ENCODE data around the gene NID2. TPM values are rescaled to one million over a fixed set of nuclear protein-coding genes. Genes with fewer than 3 reads are reported as not detected.
A peak's percentile ranks its signal among the peaks of the same experiment; 100 is the strongest.

NID2 gene
- total RNA-seq, 4 donors from 2014 or later, result 0.17 to 3.0 (median 1.1) TPM

- no peak for TF ChIP-seq POLR2A (IDR thresholded peaks at IDR 0.05)
- no peak for TF ChIP-seq CTCF (IDR thresholded peaks at IDR 0.05)
- intact Hi-C loops (cut with DNase I; ENCODE audit: low total_unique reads), result no loop called here
Observed at GRCh38 chr14:52039124-52039815, 29.6 kb downstream of the NID2 start.

DNA sequence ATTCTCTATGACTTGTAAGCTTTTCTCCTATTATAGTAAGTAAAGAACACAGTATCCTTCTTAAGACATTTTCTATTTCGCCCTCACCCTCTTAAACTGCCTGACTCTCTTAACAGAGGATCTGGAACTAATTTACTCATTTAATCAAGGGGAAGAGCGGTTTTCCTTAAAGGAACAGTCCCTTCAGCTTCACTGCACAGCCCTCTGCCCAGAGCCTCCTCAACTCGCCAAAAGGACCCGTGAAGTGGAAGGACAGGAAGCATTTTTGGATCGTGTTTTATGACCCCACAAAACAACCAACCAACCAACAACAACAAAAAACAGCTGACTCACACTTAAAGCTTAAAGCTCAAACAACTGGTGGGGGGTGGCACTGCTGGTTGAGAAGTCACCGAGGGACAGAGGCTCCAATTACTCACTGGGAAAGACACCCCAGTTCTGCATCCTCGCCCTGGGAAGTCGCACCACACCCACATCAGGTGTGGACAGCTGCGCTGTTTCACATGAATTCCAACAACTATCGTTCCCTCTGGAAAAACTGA, 35.7 kb downstream of the NID2 start:
- intact Hi-C loops (cut with DNase I; ENCODE audit: low total_unique reads), result no loop called here
- H3K4me3 ChIP-seq (ENCODE audit: low read depth, poor library complexity, severe bottlenecking), result no peak overlapping the region
- 27 to 29% methylated on average over 10 of the region's 10 CpGs for WGBS, 2 donors
- no peak for DNase-seq (ENCODE audit: low spot score in 2 of 2)
- TF ChIP-seq CTCF (IDR thresholded peaks at IDR 0.05) (no peak), POLR2A (IDR thresholded peaks at IDR 0.05) (no peak)

More at GRCh38 chr14:52039124-52039815, 29.6 kb downstream of the NID2 start:
- WGBS, 2 donors, result 83 to 91% methylated on average over 7 of the region's 7 CpGs
- no peak overlapping the region for H3K4me3 ChIP-seq (ENCODE audit: low read depth, poor library complexity, severe bottlenecking)
- DNase-seq (ENCODE audit: low spot score in 2 of 2), result peak in 1 of 2 donors; percentile 71

DNA sequence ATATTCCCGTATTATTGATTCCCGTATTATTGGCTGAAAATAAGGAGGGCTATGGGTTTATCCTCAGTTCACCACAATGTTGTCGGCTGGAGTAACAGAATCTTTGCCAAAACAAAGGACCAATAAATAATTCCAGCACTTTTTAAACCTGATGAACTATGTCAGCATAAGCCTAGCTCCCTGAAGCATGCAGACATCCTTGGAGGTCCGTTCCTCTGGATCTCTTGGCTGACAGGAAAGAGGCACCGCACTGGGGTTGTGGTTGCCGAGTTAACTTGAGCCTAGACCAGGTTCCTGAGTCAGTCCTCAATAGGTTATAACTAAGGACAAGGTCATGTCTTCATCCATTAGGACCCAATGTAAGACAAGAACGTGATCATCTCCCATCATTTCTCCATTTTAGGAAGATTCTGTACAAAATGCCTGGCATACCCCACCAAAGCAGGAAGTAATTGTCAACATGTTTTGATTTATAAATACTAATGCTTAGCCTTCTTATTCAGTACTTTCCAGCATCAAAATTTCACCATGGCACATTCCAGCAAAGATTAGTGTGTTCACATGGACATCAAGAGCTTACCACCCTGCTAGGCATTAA, 36.6 kb downstream of the NID2 start:
- intact Hi-C loops (cut with DNase I; ENCODE audit: low total_unique reads), result no loop called here
- 49 to 57% methylated on average over 7 of the region's 7 CpGs for WGBS, 2 donors
- H3K4me3 ChIP-seq (ENCODE audit: low read depth, poor library complexity, severe bottlenecking), result no peak overlapping the region
- DNase-seq (ENCODE audit: low spot score in 2 of 2), result no peak
- no peak for TF ChIP-seq POLR2A (IDR thresholded peaks at IDR 0.05)
- no peak for TF ChIP-seq CTCF (IDR thresholded peaks at IDR 0.05)

DNA sequence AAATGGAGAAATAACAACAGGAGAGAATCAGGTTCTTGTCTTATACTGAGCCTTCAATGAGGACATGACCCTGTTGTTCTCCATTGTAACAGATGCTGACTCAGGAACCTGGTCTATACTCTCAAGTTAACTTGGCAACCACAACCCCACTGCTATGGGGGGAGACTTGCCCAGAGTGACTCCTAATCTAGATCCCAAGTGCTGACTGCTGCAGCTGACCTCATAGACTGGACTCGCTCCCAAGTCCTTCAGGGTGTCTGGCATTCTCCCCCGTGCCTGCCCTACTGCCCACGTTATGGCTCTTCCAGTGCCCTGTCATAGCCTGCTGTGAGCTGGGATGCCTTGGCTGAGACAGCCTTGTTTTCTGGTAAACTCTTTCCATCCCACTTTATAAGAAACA, 37.1 kb downstream of the NID2 start:
- 46 to 47% methylated on average over 3 of the region's 3 CpGs for WGBS, 2 donors
- DNase-seq (ENCODE audit: low spot score in 2 of 2), result no peak

GRCh38 chr14:52029881-52030280, 39.0 kb downstream of the NID2 start:
- TF ChIP-seq POLR2A (IDR thresholded peaks at IDR 0.05), result no peak
- no peak for TF ChIP-seq CTCF (IDR thresholded peaks at IDR 0.05)
- WGBS, 2 donors, result 74 to 79% methylated on average over 1 of the region's 1 CpG
- H3K4me3 ChIP-seq (ENCODE audit: low read depth, poor library complexity, severe bottlenecking), result no peak overlapping the region
- intact Hi-C loops (cut with DNase I; ENCODE audit: low total_unique reads), result no loop called here
- DNase-seq (ENCODE audit: low spot score in 2 of 2), result no peak

More for the DNA sequence above, 37.1 kb downstream of the NID2 start:
- TF ChIP-seq POLR2A (IDR thresholded peaks at IDR 0.05), result no peak
- TF ChIP-seq CTCF (IDR thresholded peaks at IDR 0.05), result no peak
- intact Hi-C loops (cut with DNase I; ENCODE audit: low total_unique reads), result no loop called here
- no peak overlapping the region for H3K4me3 ChIP-seq (ENCODE audit: low read depth, poor library complexity, severe bottlenecking)

Data from lower leg skin (tissue), 4 donors.